GM12878 (cell line): ENCODE results near the gene CHRND. TPM values are rescaled to one million over a fixed set of nuclear protein-coding genes. Genes with fewer than 3 reads are reported as not detected.
A peak's percentile ranks its signal among the peaks of the same experiment; 100 is the strongest.

Experiments
- ATAC-seq: fragments of 200-7000 bp; cut with Tn5 transposase; 3 replicates; pipeline ENCODE4 v1.9.1; 2020; ENCODE audit warnings: mild to moderate bottlenecking, moderate library complexity
- BruUV-seq: library from RNA; stranded (reverse); fragments of 400-500 nt; replicated peaks from 2 replicates; lab custom pipeline; 2021; lab: Mats Ljungman, UMichigan
- CTCF ChIA-PET: fragments of 300-600 bp; sonication (Branson Sonifier 250); formaldehyde crosslinking; extraction: SDS; loops from one replicate; lab custom pipeline; 2021; ENCODE audit warnings: inconsistent platforms; lab: Yijun Ruan, JAX
- POLR2A ChIA-PET: fragments of 350-600 bp; formaldehyde crosslinking; extraction: SDS; loops from one replicate; lab custom pipeline; 2021; ENCODE audit warnings: inconsistent platforms; lab: Charles Lee
- RAD21 ChIA-PET: fragments of 300-600 bp; sonication (Branson Sonifier 250); formaldehyde crosslinking; loops from one replicate; lab custom pipeline; 2023; ENCODE audit warnings: antibody characterized with exemption; ENCODE audit not compliant: unreplicated experiment; lab: Charles Lee
- SMC1A ChIA-PET: fragments of 300-600 bp; sonication (Branson Sonifier 250); formaldehyde crosslinking; loops from one replicate; lab custom pipeline; 2023; ENCODE audit not compliant: unreplicated experiment, uncharacterized antibody; lab: Charles Lee
- DNase-seq: peaks from one replicate; pipeline ENCODE4 v3.0.0-alpha.2; 2011; ENCODE audit warnings: low read depth, low spot score
- FAIRE-seq: peaks from 3 replicates; lab custom pipeline; 2011; peaks lifted over from hg19 to GRCh38; lab: Jason Lieb, UNC
- H2AFZ ChIP-seq: 2 replicates; pipeline ENCODE4 v1.6.0; 2011; ENCODE audit warnings: low read depth, low read length, control low read depth; ENCODE audit not compliant: control insufficient read depth
- H3K27ac ChIP-seq: 2 replicates; pipeline ENCODE4 v1.5.1; 2011; ENCODE audit warnings: control low read depth; ENCODE audit not compliant: control insufficient read depth, insufficient read depth
- H3K27me3 ChIP-seq, 2 experiments: replicated peaks in 1 of 2; 2 replicates each; pipeline versions ENCODE4 v1.6.0 to v1.6.1; 2011; ENCODE audit warnings: low read length in 1 of 2; ENCODE audit not compliant: control insufficient read depth in 2 of 2, insufficient read depth in 2 of 2
- H3K36me3 ChIP-seq, 2 experiments: 2 replicates each; pipeline ENCODE4 v1.5.1; 2011; ENCODE audit warnings: low read length in 1 of 2; ENCODE audit not compliant: control insufficient read depth in 2 of 2, insufficient read depth in 2 of 2
- H3K4me1 ChIP-seq: 2 replicates; pipeline ENCODE4 v1.6.1; 2011; ENCODE audit warnings: mild to moderate bottlenecking, low read length, moderate library complexity, mixed read lengths; ENCODE audit not compliant: control insufficient read depth, insufficient read depth
- H3K4me2 ChIP-seq: 2 replicates; pipeline ENCODE4 v1.6.0; 2011; ENCODE audit warnings: control low read depth; ENCODE audit not compliant: control insufficient read depth, insufficient read depth
- H3K4me3 ChIP-seq: fragments of 200-600 bp; sonication (generic); 2 replicates; pipeline ENCODE4 v1.5.1; 2016
- H3K79me2 ChIP-seq: 2 replicates; pipeline ENCODE4 v1.6.0; 2011; ENCODE audit warnings: low read length; ENCODE audit not compliant: control insufficient read depth, insufficient read depth
- H3K9ac ChIP-seq: 2 replicates; pipeline ENCODE4 v1.8.0; 2011; ENCODE audit warnings: low read length, control low read depth, mixed read lengths; ENCODE audit not compliant: control insufficient read depth, insufficient read depth
- H3K9me3 ChIP-seq: replicated peaks from 3 replicates; pipeline ENCODE4 v1.5.1; 2011; ENCODE audit warnings: mild to moderate bottlenecking, low read length; ENCODE audit not compliant: control insufficient read depth, insufficient read depth
- H4K20me1 ChIP-seq: 2 replicates; pipeline ENCODE4 v1.6.0; 2011; ENCODE audit not compliant: control insufficient read depth, insufficient read depth
- FOXK2 ChIP-seq: fragments of 450-650 bp; IDR thresholded peaks from 2 replicates; pipeline ENCODE4 v1.6.1; 2017; ENCODE audit warnings: mild to moderate bottlenecking, moderate library complexity
- JUND ChIP-seq: IDR thresholded peaks from 2 replicates; pipeline ENCODE4 v1.6.1; 2012; ENCODE audit warnings: low read depth, mild to moderate bottlenecking, low read length, improper control_type of control experiment, moderate library complexity
- MXI1 ChIP-seq: fragments of 150-350 bp; IDR thresholded peaks from 2 replicates; pipeline ENCODE4 v1.6.1; 2011; ENCODE audit warnings: low read depth, mild to moderate bottlenecking, inconsistent platforms, low read length, improper control_type of control experiment
- POLR2A ChIP-seq: IDR thresholded peaks from 2 replicates; pipeline ENCODE4 v1.6.1; 2011; ENCODE audit warnings: low read depth, mild to moderate bottlenecking, low read length
- RELB ChIP-seq: fragments of 450-650 bp; IDR thresholded peaks from 2 replicates; pipeline ENCODE4 v1.6.1; 2017; ENCODE audit warnings: low read depth, mild to moderate bottlenecking, moderate library complexity
- SMC3 ChIP-seq: IDR thresholded peaks from 2 replicates; pipeline ENCODE4 v1.6.1; 2011; ENCODE audit warnings: low read length, improper control_type of control experiment, borderline replicate concordance
- TBL1XR1 ChIP-seq: IDR thresholded peaks from 2 replicates; pipeline ENCODE4 v1.6.1; 2012; ENCODE audit warnings: low read depth, low read length, improper control_type of control experiment
- ZBTB40 ChIP-seq: fragments of 450-650 bp; IDR thresholded peaks from 2 replicates; pipeline ENCODE4 v1.6.1; 2016; ENCODE audit warnings: mild to moderate bottlenecking, moderate library complexity, borderline replicate concordance
- WGBS: methylation state at CpG from one replicate; pipeline ENCODE4 v1.1.6; 2016; ENCODE audit warnings: low lambda C conversion rate; ENCODE audit not compliant: insufficient replicate concordance, insufficient coverage; ENCODE audit errors: missing lambda C conversion rate; 5-methylcytosine and 5-hydroxymethylcytosine counted together
- in situ Hi-C: fragments of 300-500 bp; cut with MboI; formaldehyde crosslinking; loops from 9 replicates; pipeline ENCODE4 v1.14.3; 2018; ENCODE audit warnings: mixed read lengths
- intact Hi-C: fragments of 100-400 bp; cut with micrococcal nuclease; formaldehyde crosslinking; loops from one replicate; pipeline ENCODE4 v1.14.2; 2022; ENCODE audit not compliant: unreplicated experiment
- polyA plus RNA-seq, 11 experiments: library from polyadenylated mRNA; depleted of rRNA in 4 of 11; unstranded in 6 of 11; stranded (reverse) in 5 of 11; fragments of >200 nt; fragmentation: Nextera tagmentation in 4 of 11; fragmentation: Illumina TruSeq in 1 of 11; extraction: Ambion mirVana in 4 of 11; extraction: Trizol in 1 of 11; gene quantifications; 1 replicate in 1 of 11; 2 replicates in 10 of 11; pipeline versions ENCODE4 v1.2.1 to v1.2.3, GENCODE V29; 2011 to 2016; ENCODE audit warnings: inconsistent platforms in 2 of 11, missing spikeins in 2 of 11, low read depth in 1 of 11
- total RNA-seq, 4 experiments: library from RNA; depleted of rRNA in 3 of 4; stranded (reverse); fragments of >200 nt in 3 of 4; fragmentation: Illumina TruSeq in 1 of 4; extraction: Trizol in 1 of 4; gene quantifications; 2 replicates each; pipeline versions ENCODE4 v1.2.1 to v1.2.3, GENCODE V29; 2013 to 2021

CHRND gene
- total and polyA plus RNA-seq, 10 of the 15 experiments (the other 5 are each of a cell fraction or from before 2014, with no cell fraction given): not detected

GRCh38 chr2:232543928-232544631, 18.1 kb downstream of the CHRND start:
- Histone ChIP-seq H3K9ac (no peak overlapping the region), H3K4me1 (peaks cover 4% of the 10 kb centered on the region; the same call in 1 of the 2 replicates), H3K4me3 (no peak overlapping the region), H3K27me3 (no peaks in the 10 kb centered on the region), H3K27ac (no peak overlapping the region), H3K4me2 (no peak overlapping the region), H2AFZ (no peak overlapping the region), H4K20me1 (no peaks in the 10 kb centered on the region), H3K9me3 (no peaks in the 10 kb centered on the region; the same call in 2 of the 3 replicates), H3K79me2 (no peaks in the 10 kb centered on the region; the same call in none of the 2 replicates), H3K36me3 (no peaks in the 10 kb centered on the region; a peak in 1 of 4 replicates)
- no TSS peak for BruUV-seq
- ChIA-PET RAD21 (no interaction called here), POLR2A (no interaction called here), SMC1A (no interaction called here), CTCF (no interaction called here)
- WGBS: 98% methylated on average over 19 of the region's 19 CpGs
- ATAC-seq: no peak
- in situ Hi-C loops: no loop called here
- FAIRE-seq: no peak
- DNase-seq: no peak
- intact Hi-C loops: no loop called here
- TF ChIP-seq POLR2A: peak; percentile 54
- no peak for TF ChIP-seq TBL1XR1
- TF ChIP-seq, all 136 proteins: peak for 1

DNA sequence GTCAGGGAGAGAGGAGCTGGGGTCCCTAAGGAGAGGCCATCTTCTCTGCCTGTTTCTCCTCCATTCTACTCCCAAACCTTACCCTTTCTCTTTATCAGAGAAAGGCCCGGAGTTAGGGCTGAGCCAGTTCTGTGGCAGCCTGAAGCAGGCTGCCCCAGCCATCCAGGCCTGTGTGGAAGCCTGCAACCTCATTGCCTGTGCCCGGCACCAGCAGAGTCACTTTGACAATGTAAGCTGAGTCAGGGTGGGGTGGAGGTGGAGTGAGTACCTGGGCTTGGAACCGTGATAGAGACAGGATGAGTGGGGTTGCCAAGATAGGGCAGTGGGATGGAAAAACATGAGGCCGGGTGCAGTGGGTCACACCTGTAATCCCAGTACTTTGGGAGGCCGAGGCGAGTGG, 18.7 kb downstream of the CHRND start:
- BruUV-seq: no TSS peak
- no peak for TF ChIP-seq JUND
- TF ChIP-seq FOXK2: no peak
- TF ChIP-seq RELB: no peak
- TF ChIP-seq ZBTB40: no peak
- TF ChIP-seq MXI1: no peak
- no peak for TF ChIP-seq SMC3

More for the DNA sequence above, 18.7 kb downstream of the CHRND start:
- ChIA-PET RAD21 (no interaction called here), POLR2A (no interaction called here), SMC1A (no interaction called here), CTCF (no interaction called here)
- no peaks in the 10 kb centered on the region for H3K27me3 ChIP-seq
- DNase-seq (no peak), ATAC-seq (no peak), FAIRE-seq (no peak)
- H2AFZ ChIP-seq: no peak overlapping the region
- in situ Hi-C loops: no loop called here
- H3K4me3 ChIP-seq: no peak overlapping the region
- no peak overlapping the region for H3K4me2 ChIP-seq
- no peaks in the 10 kb centered on the region; the same call in 2 of the 3 replicates for H3K9me3 ChIP-seq
- no peak overlapping the region for H3K27ac ChIP-seq
- H3K9ac ChIP-seq: no peak overlapping the region
- no peaks in the 10 kb centered on the region for H4K20me1 ChIP-seq
- WGBS: 100% methylated on average over 6 of the region's 6 CpGs
- intact Hi-C loops: no loop called here
- peaks cover 4% of the 10 kb centered on the region for H3K79me2 ChIP-seq
- H3K4me1 ChIP-seq: no peaks in the 10 kb centered on the region
- no peaks in the 10 kb centered on the region; a peak in 1 of 4 replicates for H3K36me3 ChIP-seq
